Astrocyte of the hippocampus (primary cell): ENCODE results near the gene ZNF865.
"Not testable (repeated sequence)": the region's sequence is repeated elsewhere in the genome, so short reads cannot be mapped to it uniquely, and the experiment has no call there.

ENCODE experiments used
- DNase-seq: peaks from one replicate; pipeline ENCODE4 v3.0.0; 2011; ENCODE audit warnings: low read depth, low spot score

ZNF865 gene

GRCh38 chr19:55605637-55606470, at the start of gene ZNF865:
Gene ZNF865 (plus strand): TSS chr19:55605647. CDS start chr19:55613619, 7,972 bp downstream.
- DNase-seq: peak; percentile 92

- DNase-seq: no peak
Observed at GRCh38 chr19:55559684-55560083, 45.8 kb upstream of the ZNF865 start.

GRCh38 chr19:55563261-55563690, 42.2 kb upstream of the ZNF865 start:
- DNase-seq: peak; percentile 81

- DNase-seq: no peak
Observed at GRCh38 chr19:55566823-55567222, 38.6 kb upstream of the ZNF865 start.

- DNase-seq: no peak
Observed at GRCh38 chr19:55567708-55568328, 37.6 kb upstream of the ZNF865 start.

- DNase-seq: not testable (repeated sequence)
Observed at GRCh38 chr19:55569477-55569876, 36.0 kb upstream of the ZNF865 start.

- DNase-seq: not testable (repeated sequence)
Observed at GRCh38 chr19:55573929-55574328, 31.5 kb upstream of the ZNF865 start.

GRCh38 chr19:55576746-55577145, 28.7 kb upstream of the ZNF865 start:
- no peak for DNase-seq

GRCh38 chr19:55578031-55578760, 27.3 kb upstream of the ZNF865 start:
- DNase-seq: no peak

- DNase-seq: no peak
Observed at GRCh38 chr19:55578761-55579747, 26.4 kb upstream of the ZNF865 start.

GRCh38 chr19:55579766-55580621, 25.5 kb upstream of the ZNF865 start:
- peak; percentile 77 for DNase-seq

- peak; percentile 95 for DNase-seq
Observed at GRCh38 chr19:55580628-55581144, 24.8 kb upstream of the ZNF865 start, which contains the start of gene ZNF579. Gene ZNF579 (minus strand): TSS chr19:55580848. CDS start chr19:55579639, 1,209 bp downstream.

GRCh38 chr19:55581145-55581822, 24.2 kb upstream of the ZNF865 start:
- DNase-seq: peak; percentile 16

GRCh38 chr19:55581823-55582223, 23.6 kb upstream of the ZNF865 start:
- peak; percentile 22 for DNase-seq

GRCh38 chr19:55582284-55582683, 23.2 kb upstream of the ZNF865 start:
- not testable (repeated sequence) for DNase-seq

- not testable (repeated sequence) for DNase-seq
Observed at GRCh38 chr19:55583897-55584296, 21.6 kb upstream of the ZNF865 start.

GRCh38 chr19:55584871-55585270, 20.6 kb upstream of the ZNF865 start:
- no peak for DNase-seq

- peak; percentile 96 for DNase-seq
Observed at GRCh38 chr19:55585658-55586339, 19.6 kb upstream of the ZNF865 start.
